K562 (cell line): ENCODE measurements around the gene IPP. TPM values are rescaled to one million over a fixed set of nuclear protein-coding genes. Genes with fewer than 3 reads are reported as not detected.
A peak's percentile ranks its signal among the peaks of the same experiment; 100 is the strongest.

ENCODE experiments used
- CTBP1 ChIP-seq: fragments of 450-650 bp; IDR thresholded peaks from 2 replicates; pipeline ENCODE4 v1.6.1; 2016; ENCODE audit warnings: borderline replicate concordance
- ELF4 ChIP-seq: fragments of 450-650 bp; formaldehyde crosslinking; IDR thresholded peaks from 2 replicates; pipeline ENCODE4 v1.4.0; 2022; ENCODE audit warnings: missing genetic modification characterization
- EP400 ChIP-seq: fragments of 450-650 bp; IDR thresholded peaks from 2 replicates; pipeline ENCODE4 v1.6.1; 2017; ENCODE audit warnings: antibody characterized with exemption, mild to moderate bottlenecking, moderate library complexity
- ETV1 ChIP-seq: fragments of 450-650 bp; conservative IDR thresholded peaks from 2 replicates; pipeline ENCODE4 v1.6.1; 2016; ENCODE audit warnings: missing genetic modification characterization, control low read depth, low read depth, missing compliant biosample characterization
- IRF2 ChIP-seq: sonication (generic); formaldehyde crosslinking; IDR thresholded peaks from 2 replicates; pipeline ENCODE4 v1.8.1; 2022; ENCODE audit warnings: mild to moderate bottlenecking, missing genetic modification reagents
- KAT7 ChIP-seq: sonication (generic); formaldehyde crosslinking; IDR thresholded peaks from 2 replicates; pipeline ENCODE4 v1.8.0; 2022; ENCODE audit warnings: missing genetic modification reagents, mild to moderate bottlenecking, borderline replicate concordance
- LCOR ChIP-seq: sonication (generic); formaldehyde crosslinking; IDR thresholded peaks from 2 replicates; pipeline ENCODE4 v1.8.0; 2022; ENCODE audit warnings: mild to moderate bottlenecking, missing genetic modification reagents
- MEIS2 ChIP-seq: fragments of 450-650 bp; IDR thresholded peaks from 2 replicates; pipeline ENCODE4 v1.6.1; 2014; ENCODE audit warnings: mild to moderate bottlenecking; ENCODE audit not compliant: partially characterized antibody
- NR2C1 ChIP-seq, 2 experiments: fragments of 450-650 bp; IDR thresholded peaks; 2 replicates each; pipeline ENCODE4 v1.6.1; 2017; ENCODE audit warnings: mild to moderate bottlenecking in 2 of 2, antibody characterized with exemption in 1 of 2, inconsistent platforms in 1 of 2, missing compliant biosample characterization in 1 of 2, missing genetic modification characterization in 1 of 2
- SETDB1 ChIP-seq: IDR thresholded peaks from one replicate; pipeline ENCODE4 v1.6.1; 2012; ENCODE audit warnings: low read length, control low read depth, inconsistent platforms
- SMAD4 ChIP-seq: fragments of 250-450 bp; sonication (Bioruptor Pico); conservative IDR thresholded peaks from 2 replicates; pipeline ENCODE4 v1.8.0; 2021; ENCODE audit warnings: inconsistent platforms, mild to moderate bottlenecking, moderate library complexity
- SMARCE1 ChIP-seq: fragments of 450-650 bp; IDR thresholded peaks from 2 replicates; pipeline ENCODE4 v1.7.1; 2016; ENCODE audit warnings: mild to moderate bottlenecking
- SOX6 ChIP-seq: fragments of 450-650 bp; IDR thresholded peaks from 2 replicates; pipeline ENCODE4 v1.6.1; 2014; ENCODE audit warnings: mild to moderate bottlenecking
- ZNF444 ChIP-seq: fragments of 250-450 bp; sonication (Bioruptor Pico); IDR thresholded peaks from 2 replicates; pipeline ENCODE4 v1.4.0; 2020; ENCODE audit warnings: mild to moderate bottlenecking, moderate library complexity
- ZNF589 ChIP-seq: fragments of 200-800 bp; sonication (Bioruptor generic); IDR thresholded peaks from 2 replicates; pipeline ENCODE4 v1.6.1; 2016; ENCODE audit warnings: low read depth, missing genetic modification characterization, missing compliant biosample characterization
- ZSCAN29 ChIP-seq: fragments of 450-650 bp; IDR thresholded peaks from 2 replicates; pipeline ENCODE4 v1.6.1; 2017
- polyA plus RNA-seq, 8 experiments: library from polyadenylated mRNA; depleted of rRNA in 4 of 8; stranded (reverse) in 5 of 8; unstranded in 3 of 8; fragments of >200 nt; fragmentation: Nextera tagmentation in 2 of 8; fragmentation: Illumina TruSeq in 1 of 8; extraction: Ambion mirVana in 2 of 8; extraction: Trizol in 1 of 8; gene quantifications; 2 replicates each; pipeline versions ENCODE4 v1.2.1 to v1.2.3, GENCODE V29; 2011 to 2014; ENCODE audit warnings: inconsistent platforms in 1 of 8, missing spikeins in 1 of 8
- total RNA-seq, 7 experiments: library from RNA; depleted of rRNA in 6 of 7; stranded (reverse); fragments of >200 nt in 6 of 7; fragmentation: Illumina TruSeq in 2 of 7; extraction: Trizol in 2 of 7; gene quantifications; 2 replicates each; pipeline versions ENCODE4 v1.2.1 to v1.2.3, GENCODE V29; 2011 to 2021; ENCODE audit warnings: low replicate concordance in 1 of 7
- TF ChIP-seq, protein P1 (sequence below): fragments of 450-650 bp; IDR thresholded peaks from 2 replicates; pipeline ENCODE4 v1.6.1; 2016
- TF ChIP-seq, protein P2 (sequence below): fragments of 450-650 bp; conservative IDR thresholded peaks from 2 replicates; pipeline ENCODE4 v1.6.1; 2016; ENCODE audit warnings: missing genetic modification characterization, low read depth, mild to moderate bottlenecking, control low read depth, missing compliant biosample characterization

IPP gene
- total and polyA plus RNA-seq, 9 of the 15 experiments (the other 6 are each of a cell fraction or from before 2014, with no cell fraction given): 6.9 to 15.1 (median 9.7) TPM

DNA sequence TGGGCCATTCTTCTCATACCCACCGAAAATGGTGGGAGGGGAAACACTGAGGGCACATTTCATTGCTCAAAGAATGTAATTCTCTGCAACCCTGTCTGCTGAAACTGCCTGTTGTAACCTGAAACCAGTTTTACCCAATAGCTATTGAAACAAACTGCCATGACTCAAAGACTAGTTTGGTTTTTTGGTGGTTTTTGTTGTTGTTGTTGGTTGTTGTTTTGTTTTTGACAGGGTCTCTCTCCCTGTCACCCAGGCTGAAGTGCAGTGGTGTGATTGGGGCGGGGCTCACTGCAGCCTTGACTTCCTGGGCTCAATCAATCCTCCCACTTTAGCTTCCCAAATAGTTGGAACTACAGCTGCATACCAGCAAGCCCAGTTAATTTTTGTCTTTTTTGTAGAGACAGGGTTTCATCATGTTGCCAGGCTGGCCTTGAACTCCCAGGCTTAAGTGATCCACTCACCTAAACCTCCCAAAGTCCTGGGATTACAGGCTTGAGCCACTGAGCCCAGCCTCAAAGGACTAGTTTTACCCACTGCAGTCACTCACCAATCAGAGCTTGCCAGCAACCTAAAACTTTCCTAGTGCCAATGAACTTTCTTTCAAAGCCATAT, 2.1 kb upstream of the IPP start (continued):
- TF ChIP-seq KAT7 (peak; percentile 49; the same call in 1 of the 2 replicates), ZNF589 (CRISPR knock-in tag) (peak; percentile 82; the same call in 1 of the 2 replicates), LCOR (0 out of 2 replicates have a peak, but pooled peaks have one; percentile 49), CTBP1 (0 out of 2 replicates have a peak, but pooled peaks have one; percentile 10), EP400 (peak; percentile 59; the same call in 1 of the 2 replicates), NR2C1 (IDR thresholded peaks at IDR 0.05) (0 out of 2 replicates have a peak, but pooled peaks have one; percentile 5), NR2C1 (tag; IDR thresholded peaks at IDR 0.05) (no peak; the same call in 1 of the 2 replicates), SOX6 (0 out of 2 replicates have a peak, but pooled peaks have one; percentile 8), ZSCAN29 (no peak), ZNF444 (CRISPR knock-in tag) (no peak), ELF4 (CRISPR knock-in tag) (0 out of 2 replicates have a peak, but pooled peaks have one; percentile 30), MEIS2 (peak; percentile 44), SETDB1 (no peak), SMARCE1 (peak; percentile 18; the same call in 1 of the 2 replicates), IRF2 (CRISPR knock-in tag) (no peak), ETV1 (peak; percentile 7; the same call in 1 of the 2 replicates), SMAD4 (CRISPR knock-in tag) (peak; percentile 55)
- TF ChIP-seq, protein P1, sequence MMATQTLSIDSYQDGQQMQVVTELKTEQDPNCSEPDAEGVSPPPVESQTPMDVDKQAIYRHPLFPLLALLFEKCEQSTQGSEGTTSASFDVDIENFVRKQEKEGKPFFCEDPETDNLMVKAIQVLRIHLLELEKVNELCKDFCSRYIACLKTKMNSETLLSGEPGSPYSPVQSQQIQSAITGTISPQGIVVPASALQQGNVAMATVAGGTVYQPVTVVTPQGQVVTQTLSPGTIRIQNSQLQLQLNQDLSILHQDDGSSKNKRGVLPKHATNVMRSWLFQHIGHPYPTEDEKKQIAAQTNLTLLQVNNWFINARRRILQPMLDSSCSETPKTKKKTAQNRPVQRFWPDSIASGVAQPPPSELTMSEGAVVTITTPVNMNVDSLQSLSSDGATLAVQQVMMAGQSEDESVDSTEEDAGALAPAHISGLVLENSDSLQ: peak; percentile 52
- TF ChIP-seq, protein P2, sequence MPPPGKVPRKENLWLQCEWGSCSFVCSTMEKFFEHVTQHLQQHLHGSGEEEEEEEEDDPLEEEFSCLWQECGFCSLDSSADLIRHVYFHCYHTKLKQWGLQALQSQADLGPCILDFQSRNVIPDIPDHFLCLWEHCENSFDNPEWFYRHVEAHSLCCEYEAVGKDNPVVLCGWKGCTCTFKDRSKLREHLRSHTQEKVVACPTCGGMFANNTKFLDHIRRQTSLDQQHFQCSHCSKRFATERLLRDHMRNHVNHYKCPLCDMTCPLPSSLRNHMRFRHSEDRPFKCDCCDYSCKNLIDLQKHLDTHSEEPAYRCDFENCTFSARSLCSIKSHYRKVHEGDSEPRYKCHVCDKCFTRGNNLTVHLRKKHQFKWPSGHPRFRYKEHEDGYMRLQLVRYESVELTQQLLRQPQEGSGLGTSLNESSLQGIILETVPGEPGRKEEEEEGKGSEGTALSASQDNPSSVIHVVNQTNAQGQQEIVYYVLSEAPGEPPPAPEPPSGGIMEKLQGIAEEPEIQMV (tag): 0 out of 2 replicates have a peak, but pooled peaks have one; percentile 9
